HCT116 (cell line): Measurements from ENCODE around the gene SCGB1A1. TPM values are rescaled to one million over a fixed set of nuclear protein-coding genes. Genes with fewer than 3 reads are reported as not detected.

Experiments
- ATAC-seq: fragments of 200-7000 bp; cut with Tn5 transposase; 2 replicates; pipeline ENCODE4 v1.9.1; 2020; ENCODE audit warnings: mild to moderate bottlenecking, moderate library complexity
- Bru-seq: library from RNA; stranded (reverse); fragments of 400-500 nt; gene quantifications from one replicate; lab custom pipeline; 2021; lab: Mats Ljungman, UMichigan
- BruChase-seq, 2 experiments: library from RNA; stranded (reverse); fragments of 400-500 nt; gene quantifications; one replicate each; lab custom pipeline; 2021; lab: Mats Ljungman, UMichigan
- BruUV-seq: library from RNA; stranded (reverse); fragments of 400-500 nt; replicated peaks from 2 replicates; lab custom pipeline; 2021; lab: Mats Ljungman, UMichigan
- CTCF ChIA-PET: fragments of 300-600 bp; sonication (Branson Sonifier 250); formaldehyde crosslinking; loops from one replicate; lab custom pipeline; 2021; ENCODE audit warnings: antibody characterized with exemption; lab: Charles Lee
- POLR2A ChIA-PET: fragments of 300-600, 350-600 bp; sonication (Branson Sonifier 250); formaldehyde crosslinking; loops from one replicate; lab custom pipeline; 2021; ENCODE audit warnings: antibody characterized with exemption; lab: Charles Lee
- RAD21 ChIA-PET, 2 experiments: fragments of 300-600 bp; sonication (Branson Sonifier 250); formaldehyde crosslinking; loops; one replicate each; lab custom pipeline; 2023; ENCODE audit warnings: low total read pairs in 2 of 2; ENCODE audit not compliant: uncharacterized antibody in 2 of 2, unreplicated experiment in 2 of 2, low non-redundant PET in 1 of 2; lab: Charles Lee
- DNase-seq: peaks from one replicate; pipeline ENCODE4 v3.0.0-alpha.2; 2010; ENCODE audit warnings: low read depth, low spot score
- H2AFZ ChIP-seq: fragments of 200-600 bp; shearing (Covaris generic), sonication (generic); 2 replicates; pipeline ENCODE4 v1.6.1; 2017; ENCODE audit warnings: low read depth, mixed run types, mixed read lengths, antibody characterized with exemption, low read length; ENCODE audit not compliant: poor library complexity, severe bottlenecking
- H3K27ac ChIP-seq: 2 replicates; pipeline ENCODE4 v1.5.1; 2012; ENCODE audit warnings: low read depth, low read length
- H3K27me3 ChIP-seq: fragments of 200-600 bp; sonication (generic); 2 replicates; pipeline ENCODE4 v1.6.1; 2016; ENCODE audit warnings: mixed run types, low read length, mixed read lengths; ENCODE audit not compliant: insufficient read depth
- H3K36me3 ChIP-seq, 2 experiments: fragments of 200-500 bp in 1 of 2; fragments of 200-600 bp in 1 of 2; sonication (Bioruptor generic) in 1 of 2; sonication (generic) in 1 of 2; 2 replicates each; pipeline versions ENCODE4 v1.5.1 to v1.6.1; 2014 to 2016; ENCODE audit warnings: low read length in 2 of 2, inconsistent platforms in 1 of 2, mixed read lengths in 1 of 2, mixed run types in 1 of 2; ENCODE audit not compliant: insufficient read depth in 2 of 2, control insufficient read depth in 1 of 2
- H3K4me1 ChIP-seq, 2 experiments: fragments of 200-600 bp in 1 of 2; sonication (generic) in 1 of 2; 2 replicates each; pipeline versions ENCODE4 v1.5.1 to v1.6.1; 2012 to 2017; ENCODE audit warnings: low read length in 2 of 2, inconsistent platforms in 1 of 2, mild to moderate bottlenecking in 1 of 2, mixed read lengths in 1 of 2, mixed run types in 1 of 2, moderate library complexity in 1 of 2; ENCODE audit not compliant: insufficient read depth in 2 of 2, control insufficient read depth in 1 of 2
- H3K4me2 ChIP-seq: fragments of 200-600 bp; sonication (generic); 2 replicates; pipeline ENCODE4 v1.6.1; 2017; ENCODE audit warnings: mixed run types, low read length, mixed read lengths
- H3K4me3 ChIP-seq, 2 experiments: fragments of 200-600 bp in 1 of 2; sonication (generic) in 1 of 2; replicated peaks in 1 of 2; 2 replicates each; pipeline ENCODE4 v1.5.1; 2011 to 2016; ENCODE audit warnings: low read length in 2 of 2, control low read depth in 1 of 2, low read depth in 1 of 2, mild to moderate bottlenecking in 1 of 2, mixed read lengths in 1 of 2, mixed run types in 1 of 2
- H3K79me2 ChIP-seq: fragments of 200-600 bp; sonication (generic); 2 replicates; pipeline ENCODE4 v1.6.1; 2017; ENCODE audit warnings: mild to moderate bottlenecking, mixed run types, low read length, moderate library complexity, mixed read lengths; ENCODE audit not compliant: insufficient read depth
- H3K9ac ChIP-seq: fragments of 200-600 bp; sonication (generic); 2 replicates; pipeline ENCODE4 v1.6.1; 2016; ENCODE audit warnings: low read length, mixed read lengths
- H3K9me2 ChIP-seq: fragments of 200-600 bp; sonication (generic), shearing (Covaris generic); 2 replicates; pipeline ENCODE4 v1.6.1; 2017; ENCODE audit warnings: mixed run types, mild to moderate bottlenecking, moderate library complexity; ENCODE audit not compliant: insufficient read depth
- H3K9me3 ChIP-seq, 2 experiments: fragments of 200-500 bp in 1 of 2; fragments of 200-600 bp in 1 of 2; sonication (Bioruptor generic) in 1 of 2; sonication (generic) in 1 of 2; 2 replicates each; pipeline ENCODE4 v1.6.1; 2014 to 2017; ENCODE audit warnings: low read length in 2 of 2, mixed read lengths in 2 of 2, inconsistent platforms in 1 of 2, low read depth in 1 of 2, mild to moderate bottlenecking in 1 of 2, mixed run types in 1 of 2, moderate library complexity in 1 of 2; ENCODE audit not compliant: control insufficient read depth in 1 of 2, insufficient read depth in 1 of 2
- H4K20me1 ChIP-seq: fragments of 200-600 bp; sonication (generic), shearing (Covaris generic); 2 replicates; pipeline ENCODE4 v1.6.1; 2017; ENCODE audit warnings: mixed run types, mild to moderate bottlenecking, moderate library complexity; ENCODE audit not compliant: insufficient read depth
- CBX3 ChIP-seq: IDR thresholded peaks from 2 replicates; pipeline ENCODE4 v1.6.1; 2012; ENCODE audit warnings: low read depth
- CEBPB ChIP-seq: IDR thresholded peaks from 2 replicates; pipeline ENCODE4 v1.6.1; 2012; ENCODE audit warnings: low read depth
- ELF1 ChIP-seq: IDR thresholded peaks from 2 replicates; pipeline ENCODE4 v1.6.1; 2012; ENCODE audit warnings: low read depth, borderline replicate concordance
- EZH2phosphoT487 ChIP-seq: fragments of 200-600 bp; IDR thresholded peaks from 2 replicates; pipeline ENCODE4 v1.6.1; 2018; ENCODE audit warnings: antibody characterized with exemption, borderline replicate concordance
- FOSL1 ChIP-seq: IDR thresholded peaks from 2 replicates; pipeline ENCODE4 v1.6.1; 2012; ENCODE audit warnings: low read depth
- RAD21 ChIP-seq: IDR thresholded peaks from 2 replicates; pipeline ENCODE4 v1.6.1; 2012; ENCODE audit warnings: low read depth, mild to moderate bottlenecking
- ZNF274 ChIP-seq: fragments of 200-500 bp; sonication (Bioruptor generic); IDR thresholded peaks from 2 replicates; pipeline ENCODE4 v1.6.1; 2014; ENCODE audit warnings: mild to moderate bottlenecking, low read depth, low read length, inconsistent platforms
- intact Hi-C: fragments of 100-400 bp; cut with micrococcal nuclease; formaldehyde crosslinking; loops from 2 replicates; pipeline ENCODE4 v1.10.0; 2022
- long read RNA-seq: library from polyadenylated mRNA; unstranded; transcript quantifications from one replicate; pipeline ENCODE4 v2.0.0, GENCODE V29; 2021; ENCODE audit not compliant: unreplicated experiment
- polyA plus RNA-seq: library from polyadenylated mRNA; unstranded; fragments of >200 nt; gene quantifications from 2 replicates; pipeline ENCODE4 v1.2.1, GENCODE V29; 2012; ENCODE audit warnings: missing spikeins
- total RNA-seq: library from RNA; stranded (reverse); gene quantifications from one replicate; pipeline ENCODE4 v1.2.1, GENCODE V29; 2021; ENCODE audit not compliant: unreplicated experiment
- TF ChIP-seq, protein P1 (sequence below): IDR thresholded peaks from 2 replicates; pipeline ENCODE4 v1.6.1; 2011; ENCODE audit warnings: mild to moderate bottlenecking, low read length, moderate library complexity; ENCODE audit not compliant: insufficient replicate concordance; ENCODE audit errors: extremely low read depth
- TF ChIP-seq, protein P2 (sequence below): IDR thresholded peaks from 2 replicates; pipeline ENCODE4 v1.6.1; 2012
- TF ChIP-seq, protein P3 (sequence below), 3 experiments: fragments of 200-600 bp in 1 of 3; sonication (generic) in 1 of 3; IDR thresholded peaks in 2 of 3; conservative IDR thresholded peaks in 1 of 3; 2 replicates each; pipeline ENCODE4 v1.5.1; 2012 to 2017; ENCODE audit warnings: low read depth in 2 of 3, low read length in 2 of 3, antibody characterized with exemption in 1 of 3, borderline replicate concordance in 1 of 3, control low read depth in 1 of 3, mild to moderate bottlenecking in 1 of 3, mixed read lengths in 1 of 3, mixed run types in 1 of 3, moderate library complexity in 1 of 3; ENCODE audit not compliant: insufficient read depth in 1 of 3

Gene SCGB1A1, protein sequence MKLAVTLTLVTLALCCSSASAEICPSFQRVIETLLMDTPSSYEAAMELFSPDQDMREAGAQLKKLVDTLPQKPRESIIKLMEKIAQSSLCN
- 2.0 TPM for total RNA-seq
- not detected in 2 replicates for polyA plus RNA-seq
- Bru-seq, nascent RNA: percentile 5 among the genes with signal in this experiment
- not detected for BruChase-seq, experiment 1, labeled RNA remaining after a 6-hour chase
- not detected for BruChase-seq, experiment 2, labeled RNA remaining after a 2-hour chase
- long read RNA-seq: 0 reads

DNA sequence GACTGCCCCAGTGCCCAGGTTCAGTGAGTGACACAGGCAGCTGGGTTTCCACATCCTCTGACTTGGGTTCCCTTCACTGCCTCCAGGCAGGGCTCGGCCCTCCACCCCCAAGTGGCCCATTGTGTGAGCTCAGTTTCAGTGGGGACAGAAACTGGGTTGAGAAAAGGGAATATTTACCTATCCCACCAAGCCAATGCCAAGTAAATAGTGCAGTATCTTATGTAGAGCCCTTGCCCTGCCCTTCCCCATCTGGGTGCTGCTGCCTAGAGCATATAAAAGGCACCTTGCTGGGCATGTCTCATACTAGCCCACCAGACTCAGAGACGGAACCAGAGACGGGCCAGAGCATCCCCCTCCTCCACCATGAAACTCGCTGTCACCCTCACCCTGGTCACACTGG is at the start of gene SCGB1A1:
SCGB1A1 (plus strand) TSS at position 301 of the 400 bp plus-strand sequence; CDS start at position 364, 63 bp downstream.
- no peak within 1 kb of the TSS for H3K4me2 ChIP-seq
- no peak within 1 kb of the TSS for H3K4me3 ChIP-seq
- no peaks in the 10 kb centered on the region for H3K9me2 ChIP-seq
- TF ChIP-seq ZNF274: no peak
- TF ChIP-seq ELF1: no peak
- TF ChIP-seq, all 23 proteins: peak for 0
- no peak within 1 kb of the TSS for H2AFZ ChIP-seq
- H3K4me1 ChIP-seq: no peaks in the 10 kb centered on the region
- intact Hi-C loops: no loop called here
- no peaks in the 10 kb centered on the region for H4K20me1 ChIP-seq
- CTCF ChIA-PET: no interaction called here
- POLR2A ChIA-PET: no interaction called here
- ATAC-seq (no peak), DNase-seq (no peak)
- no TSS peak for BruUV-seq
- no peaks in the 10 kb centered on the region for H3K79me2 ChIP-seq
- RAD21 ChIA-PET: no interaction called here
- no peaks in the 10 kb centered on the region for H3K27me3 ChIP-seq
- H3K9me3 ChIP-seq: no peaks in the 10 kb centered on the region
- H3K36me3 ChIP-seq: no peaks in the 10 kb centered on the region
- H3K9ac ChIP-seq: no peak within 1 kb of the TSS
- H3K27ac ChIP-seq: no peak within 1 kb of the TSS

DNA sequence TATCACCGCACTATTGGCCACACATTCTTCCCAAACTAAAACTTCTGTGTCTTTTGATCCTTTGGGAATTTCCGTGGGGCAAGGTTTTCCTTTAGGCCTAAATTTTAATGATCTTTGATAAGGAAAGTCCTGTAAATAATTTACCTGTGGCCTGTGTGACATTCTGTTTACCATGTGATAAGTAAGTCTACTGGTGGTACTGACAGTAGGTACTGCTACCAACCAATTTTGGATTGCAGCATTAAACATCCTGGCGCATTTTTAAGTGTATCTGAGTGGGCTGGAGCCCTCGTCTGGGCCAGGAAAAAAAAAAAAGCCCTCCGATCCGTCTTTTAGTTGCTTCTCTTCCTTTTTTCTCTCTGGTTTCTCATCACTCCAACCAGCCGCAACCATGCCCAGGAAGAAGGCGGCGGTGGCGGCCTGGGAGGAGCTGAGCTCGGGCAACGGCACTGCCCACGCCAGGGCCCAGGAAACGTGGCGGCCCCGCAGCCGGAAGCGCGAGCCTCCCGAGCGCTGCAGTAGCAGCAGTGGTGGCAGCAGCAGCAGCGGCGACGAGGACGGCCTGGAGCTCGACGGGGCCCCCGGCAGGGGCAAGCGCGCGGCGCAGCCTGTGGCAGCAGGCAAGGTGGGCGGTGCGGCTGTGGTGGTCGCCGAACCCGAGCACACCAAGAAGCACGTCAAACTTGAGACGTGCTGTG is 47.9 kb upstream of the SCGB1A1 start:
- Histone ChIP-seq H3K36me3 (no peaks in the 10 kb centered on the region), H3K4me3 (no peak overlapping the region), H3K27ac (no peak overlapping the region), H3K79me2 (no peaks in the 10 kb centered on the region), H4K20me1 (no peaks in the 10 kb centered on the region), H3K27me3 (no peaks in the 10 kb centered on the region), H3K4me1 (no peaks in the 10 kb centered on the region), H3K4me2 (no peak overlapping the region), H3K9ac (no peak overlapping the region), H3K9me2 (no peaks in the 10 kb centered on the region), H3K9me3 (no peaks in the 10 kb centered on the region), H2AFZ (no peak overlapping the region)
- no peak for ATAC-seq
- no peak for DNase-seq
- intact Hi-C loops: no loop called here
- ChIA-PET POLR2A (no interaction called here), RAD21 (no interaction called here), CTCF (no interaction called here)
- no TSS peak for BruUV-seq
- TF ChIP-seq, protein P1, sequence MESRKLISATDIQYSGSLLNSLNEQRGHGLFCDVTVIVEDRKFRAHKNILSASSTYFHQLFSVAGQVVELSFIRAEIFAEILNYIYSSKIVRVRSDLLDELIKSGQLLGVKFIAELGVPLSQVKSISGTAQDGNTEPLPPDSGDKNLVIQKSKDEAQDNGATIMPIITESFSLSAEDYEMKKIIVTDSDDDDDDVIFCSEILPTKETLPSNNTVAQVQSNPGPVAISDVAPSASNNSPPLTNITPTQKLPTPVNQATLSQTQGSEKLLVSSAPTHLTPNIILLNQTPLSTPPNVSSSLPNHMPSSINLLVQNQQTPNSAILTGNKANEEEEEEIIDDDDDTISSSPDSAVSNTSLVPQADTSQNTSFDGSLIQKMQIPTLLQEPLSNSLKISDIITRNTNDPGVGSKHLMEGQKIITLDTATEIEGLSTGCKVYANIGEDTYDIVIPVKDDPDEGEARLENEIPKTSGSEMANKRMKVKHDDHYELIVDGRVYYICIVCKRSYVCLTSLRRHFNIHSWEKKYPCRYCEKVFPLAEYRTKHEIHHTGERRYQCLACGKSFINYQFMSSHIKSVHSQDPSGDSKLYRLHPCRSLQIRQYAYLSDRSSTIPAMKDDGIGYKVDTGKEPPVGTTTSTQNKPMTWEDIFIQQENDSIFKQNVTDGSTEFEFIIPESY: no peak
- TF ChIP-seq, protein P2, sequence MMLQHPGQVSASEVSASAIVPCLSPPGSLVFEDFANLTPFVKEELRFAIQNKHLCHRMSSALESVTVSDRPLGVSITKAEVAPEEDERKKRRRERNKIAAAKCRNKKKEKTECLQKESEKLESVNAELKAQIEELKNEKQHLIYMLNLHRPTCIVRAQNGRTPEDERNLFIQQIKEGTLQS: no peak
- TF ChIP-seq EZH2phosphoT487 (no peak), FOSL1 (no peak), RAD21 (no peak), CEBPB (no peak), CBX3 (no peak)
- TF ChIP-seq, protein P3, sequence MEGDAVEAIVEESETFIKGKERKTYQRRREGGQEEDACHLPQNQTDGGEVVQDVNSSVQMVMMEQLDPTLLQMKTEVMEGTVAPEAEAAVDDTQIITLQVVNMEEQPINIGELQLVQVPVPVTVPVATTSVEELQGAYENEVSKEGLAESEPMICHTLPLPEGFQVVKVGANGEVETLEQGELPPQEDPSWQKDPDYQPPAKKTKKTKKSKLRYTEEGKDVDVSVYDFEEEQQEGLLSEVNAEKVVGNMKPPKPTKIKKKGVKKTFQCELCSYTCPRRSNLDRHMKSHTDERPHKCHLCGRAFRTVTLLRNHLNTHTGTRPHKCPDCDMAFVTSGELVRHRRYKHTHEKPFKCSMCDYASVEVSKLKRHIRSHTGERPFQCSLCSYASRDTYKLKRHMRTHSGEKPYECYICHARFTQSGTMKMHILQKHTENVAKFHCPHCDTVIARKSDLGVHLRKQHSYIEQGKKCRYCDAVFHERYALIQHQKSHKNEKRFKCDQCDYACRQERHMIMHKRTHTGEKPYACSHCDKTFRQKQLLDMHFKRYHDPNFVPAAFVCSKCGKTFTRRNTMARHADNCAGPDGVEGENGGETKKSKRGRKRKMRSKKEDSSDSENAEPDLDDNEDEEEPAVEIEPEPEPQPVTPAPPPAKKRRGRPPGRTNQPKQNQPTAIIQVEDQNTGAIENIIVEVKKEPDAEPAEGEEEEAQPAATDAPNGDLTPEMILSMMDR (IDR thresholded peaks at IDR 0.05 in 2 of 3, conservative IDR thresholded peaks at IDR 0.05 in 1 of 3; ENCODE audit: borderline replicate concordance in 1 of 3, insufficient read depth in 1 of 3, low read depth in 2 of 3, low read length in 2 of 3): no peak
